ENCODE data around the gene SPANXD.
"Not testable (repeated sequence)": the region's sequence is repeated elsewhere in the genome, so short reads cannot be mapped to it uniquely, and the experiment has no call there.

The SPANXD gene, protein sequence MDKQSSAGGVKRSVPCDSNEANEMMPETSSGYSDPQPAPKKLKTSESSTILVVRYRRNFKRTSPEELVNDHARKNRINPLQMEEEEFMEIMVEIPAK

DNA sequence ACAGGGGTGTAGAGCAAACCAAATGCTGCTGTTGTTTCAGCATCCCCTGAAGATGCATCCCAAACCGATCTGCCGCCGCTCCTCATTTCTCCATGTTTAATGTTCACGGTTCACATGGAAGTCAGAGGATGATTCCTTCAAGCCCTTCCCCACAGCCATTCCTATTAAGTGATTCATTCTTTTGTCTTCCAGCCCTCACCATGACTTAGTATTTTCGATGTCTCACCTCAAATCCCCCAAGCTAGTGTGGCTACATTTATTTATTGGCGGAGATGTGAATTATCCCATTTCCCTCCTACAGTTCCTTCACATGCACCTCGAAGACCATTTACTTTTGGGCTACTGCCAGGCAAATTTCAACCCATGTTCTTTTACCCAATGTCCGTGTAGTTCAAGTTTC lies at the start of gene SPANXD:
Gene SPANXD, minus strand, starts transcription at position 101 of the 400 bp plus-strand sequence. CDS start 334 bp downstream, outside the sequence.
- not testable (repeated sequence) for DNase-seq

DNA sequence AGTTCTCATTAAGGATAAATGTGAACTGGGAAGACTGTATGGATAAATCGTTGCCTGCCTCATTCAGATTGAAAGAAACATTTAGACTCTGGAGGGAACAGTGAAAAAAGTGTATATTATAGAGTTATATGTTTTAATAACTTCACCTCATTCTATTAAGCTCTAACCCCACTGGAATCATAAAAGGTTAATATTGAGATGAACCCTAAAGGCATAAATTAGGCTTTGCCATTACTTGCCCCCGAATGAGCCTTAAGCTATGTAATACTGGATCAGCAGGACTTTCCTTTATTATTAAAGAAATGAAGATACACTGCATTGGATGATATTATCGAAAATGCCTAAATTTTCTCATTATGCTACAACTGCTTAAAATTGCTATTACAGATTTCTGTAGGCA lies 44.1 kb upstream of the SPANXD start:
- no peak for DNase-seq

DNA sequence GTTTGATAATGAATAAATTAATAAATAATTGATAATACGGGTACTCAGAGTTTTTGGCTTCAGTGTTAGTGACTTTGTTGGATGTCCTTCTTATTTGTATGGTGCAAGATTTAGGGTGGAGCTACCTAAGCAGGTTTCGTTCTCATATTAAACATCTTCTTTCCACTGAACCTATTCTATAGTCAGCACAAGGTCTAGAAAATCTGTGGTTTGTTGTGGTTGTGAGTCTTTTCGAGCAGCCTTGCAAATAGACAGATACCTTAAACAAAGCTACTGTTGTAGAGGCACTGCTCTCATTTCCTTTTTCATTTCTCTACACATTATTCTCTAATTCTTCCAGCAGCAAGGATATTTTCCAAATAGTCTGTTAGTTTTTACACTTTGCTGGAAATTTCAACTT lies 38.1 kb upstream of the SPANXD start:
- DNase-seq: no peak

DNA sequence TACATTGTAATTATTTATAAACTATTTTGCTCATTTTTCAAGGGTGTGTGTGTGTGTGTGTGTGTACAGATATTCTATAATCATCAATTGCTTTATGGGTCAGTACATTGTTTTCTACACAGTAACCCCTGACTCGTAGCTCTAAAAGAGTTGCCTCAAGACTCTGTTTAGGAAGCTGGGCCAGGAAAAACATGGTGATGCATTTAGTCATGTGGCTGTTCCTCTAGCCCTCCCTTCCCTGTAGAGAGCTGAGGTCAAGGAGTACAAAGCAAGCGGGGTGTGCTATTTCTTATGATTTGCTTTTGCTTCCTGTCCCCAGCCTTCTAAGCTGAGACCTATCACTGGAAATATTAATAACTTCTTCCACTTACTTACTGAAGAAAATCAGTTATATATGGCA lies 34.8 kb upstream of the SPANXD start:
- DNase-seq: no peak

DNA sequence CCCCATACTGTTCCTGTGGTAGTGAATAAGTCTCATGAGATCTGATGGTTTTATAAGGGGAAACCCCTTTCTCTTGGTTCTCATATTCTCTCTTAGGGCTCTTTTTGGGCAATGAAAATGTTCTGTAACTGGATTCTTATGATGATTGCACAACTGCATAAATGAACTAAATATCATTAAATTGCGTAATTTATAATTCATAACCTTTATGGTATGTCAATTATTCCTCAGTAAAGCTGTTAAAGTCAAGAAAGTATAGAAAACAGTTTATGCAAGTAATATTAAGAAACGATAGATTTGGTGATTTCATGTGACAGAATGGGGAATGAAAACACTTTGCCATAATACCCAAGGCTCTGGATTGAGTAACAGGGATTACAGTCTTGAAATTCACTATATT lies 33.5 kb upstream of the SPANXD start:
- DNase-seq: no peak

DNA sequence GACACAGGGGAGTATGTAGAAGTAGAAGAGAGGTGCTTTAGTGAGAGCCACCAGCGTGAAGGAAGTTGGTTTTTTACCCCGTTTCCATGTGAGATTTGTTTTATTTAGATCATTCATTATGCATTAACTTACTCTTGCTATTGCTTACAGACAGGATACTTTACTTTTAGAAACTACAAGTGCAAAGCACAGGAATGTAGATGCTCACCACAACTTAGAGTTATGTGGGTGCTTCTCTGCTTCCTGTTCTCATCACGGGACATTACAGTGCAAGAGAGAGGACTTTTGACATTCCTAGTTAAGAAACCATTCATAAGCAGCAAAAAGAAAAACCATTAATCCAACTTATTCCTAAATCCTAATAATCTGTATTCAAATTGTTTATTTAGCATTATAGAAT lies 25.6 kb upstream of the SPANXD start:
- no peak for DNase-seq

DNA sequence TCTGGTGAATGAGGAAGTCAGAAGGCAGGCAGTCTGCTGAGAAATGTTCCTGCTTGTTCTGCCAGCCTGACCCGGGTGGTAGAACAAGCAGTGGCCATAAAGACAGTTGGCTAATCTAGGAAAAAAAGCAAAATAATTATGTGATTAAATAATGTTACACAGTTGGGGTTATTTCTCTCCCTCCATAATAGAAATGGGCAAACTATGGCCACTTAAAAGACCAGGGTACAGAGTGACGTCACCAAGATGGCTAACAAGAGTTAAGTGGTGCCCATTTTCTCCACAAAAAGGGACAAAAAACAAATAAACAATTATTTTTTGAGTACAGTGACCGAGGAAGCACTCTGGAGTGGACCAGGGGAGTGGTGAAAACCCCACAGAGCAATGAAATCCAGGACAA lies 16.1 kb upstream of the SPANXD start:
- no peak for DNase-seq

DNA sequence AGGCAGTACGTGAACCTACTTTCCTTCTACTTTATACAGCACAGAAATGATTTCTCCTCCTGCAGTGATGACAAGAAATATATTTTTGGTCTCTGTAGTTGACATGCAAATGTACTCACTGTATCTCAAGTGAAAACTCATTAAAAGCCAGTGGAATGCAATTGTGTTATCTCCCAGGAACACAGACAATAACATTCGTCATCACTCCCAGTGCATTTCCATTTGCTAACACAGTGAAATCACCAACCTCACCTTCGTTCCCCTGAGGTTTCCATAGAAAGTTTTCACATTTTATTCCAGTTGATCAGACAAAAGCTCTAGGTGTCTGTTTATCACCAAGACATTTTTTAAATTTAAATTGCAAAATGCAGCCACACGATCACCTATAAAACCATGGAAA lies 2.5 kb upstream of the SPANXD start:
- DNase-seq: no peak

DNA sequence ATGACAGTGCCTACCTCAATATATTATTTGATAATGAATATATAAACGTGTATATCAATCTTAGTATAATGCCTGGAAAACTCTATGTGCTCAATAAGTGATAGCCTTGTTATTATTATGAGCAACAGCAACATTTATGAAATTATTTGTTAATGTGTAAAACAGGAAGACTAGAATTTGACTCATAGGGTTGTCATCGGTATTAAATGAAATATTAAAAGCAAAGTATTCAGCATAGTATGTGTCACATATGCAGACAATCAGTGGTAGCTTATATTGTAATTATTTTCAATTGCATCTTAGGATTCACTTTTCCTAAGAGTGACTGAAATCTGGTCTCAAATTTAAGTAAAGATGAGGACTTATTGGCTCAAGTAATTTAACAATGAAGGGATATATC lies 24.6 kb downstream of the SPANXD start:
- DNase-seq: no peak

DNA sequence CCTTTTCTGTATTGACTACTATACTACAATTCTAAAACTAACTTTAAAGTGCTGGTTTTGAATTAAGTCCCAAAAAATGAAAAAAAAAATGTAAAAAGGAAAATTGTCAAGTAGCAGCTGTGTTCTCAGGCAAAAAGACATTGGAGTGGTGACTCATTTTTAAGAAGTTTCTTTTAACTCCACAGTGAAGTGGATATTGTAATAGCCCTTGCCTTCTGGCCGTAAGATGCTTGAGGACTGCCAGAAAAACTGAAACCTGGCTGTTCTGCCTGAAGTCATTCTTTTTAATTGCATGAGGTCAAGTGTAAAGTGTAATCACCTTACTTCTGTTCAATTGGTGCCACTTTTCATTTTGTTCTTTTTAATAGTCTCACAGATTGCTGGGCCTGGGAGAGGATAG lies 28.9 kb downstream of the SPANXD start:
- no peak for DNase-seq

DNA sequence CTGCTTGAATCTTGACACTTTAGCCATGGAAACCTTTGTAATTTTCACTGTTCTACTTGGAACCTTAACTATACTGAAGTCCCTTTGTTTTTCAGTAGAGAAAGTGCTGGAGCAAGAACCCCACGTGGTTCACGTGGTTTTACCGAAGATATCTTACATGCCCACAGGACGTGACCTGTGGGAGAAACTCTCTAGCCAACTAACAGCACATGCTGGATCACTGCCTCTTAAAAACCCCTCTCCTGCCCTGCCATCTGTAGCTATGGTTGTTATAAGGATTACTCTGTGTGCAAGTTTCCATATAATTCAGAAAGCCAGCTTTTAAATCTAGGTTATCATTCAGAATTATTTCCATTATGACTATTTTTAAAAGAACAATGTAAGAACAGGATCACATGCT lies 30.2 kb downstream of the SPANXD start:
- DNase-seq: no peak

DNA sequence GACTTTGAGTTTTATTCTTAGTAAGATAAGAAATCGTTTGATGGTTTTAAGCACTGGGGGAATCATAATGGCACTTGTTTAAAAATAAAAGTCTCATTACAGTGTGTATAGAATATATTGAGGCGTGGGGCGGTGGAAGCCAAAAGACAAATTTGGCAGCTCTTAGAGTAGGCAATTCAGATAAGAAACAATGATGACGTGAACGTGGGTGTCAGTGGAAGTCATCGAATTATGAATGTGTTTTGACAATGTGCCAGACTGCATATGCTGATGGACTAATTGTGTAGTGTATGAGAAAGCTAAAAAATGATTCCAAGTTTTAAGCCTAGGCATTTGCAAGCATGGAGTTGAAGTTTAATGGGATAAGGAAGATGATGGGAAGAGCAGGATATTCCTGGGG lies 35.8 kb downstream of the SPANXD start:
- DNase-seq: no peak

DNA sequence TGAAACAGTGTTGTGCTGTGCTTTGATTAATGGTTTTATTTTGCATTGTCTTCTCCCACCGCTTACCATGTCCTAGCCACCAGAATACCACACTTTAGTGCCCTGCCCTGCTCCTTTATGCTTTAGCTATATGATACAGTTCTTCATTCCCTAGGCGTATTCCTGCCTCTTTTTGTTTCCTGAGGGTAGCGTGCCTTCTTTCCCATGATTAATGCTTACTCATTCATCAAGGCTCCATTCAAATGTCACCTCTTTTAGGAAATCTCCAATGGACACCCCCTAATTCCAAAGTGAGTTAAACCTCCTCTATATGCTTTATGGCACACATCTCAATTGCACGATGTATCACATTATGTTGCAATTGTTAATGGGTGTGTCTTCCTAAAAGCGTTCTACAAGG lies 46.3 kb downstream of the SPANXD start:
- no peak for DNase-seq
